CD4-positive, alpha-beta T cell treated with Interleukin-4 for 4 hours (primary cell): Measurements from ENCODE around the gene B9D1.

Source experiments
- DNase-seq: peaks from one replicate; pipeline ENCODE4 v3.0.0-alpha.2; 2020

The B9D1 gene

DNA sequence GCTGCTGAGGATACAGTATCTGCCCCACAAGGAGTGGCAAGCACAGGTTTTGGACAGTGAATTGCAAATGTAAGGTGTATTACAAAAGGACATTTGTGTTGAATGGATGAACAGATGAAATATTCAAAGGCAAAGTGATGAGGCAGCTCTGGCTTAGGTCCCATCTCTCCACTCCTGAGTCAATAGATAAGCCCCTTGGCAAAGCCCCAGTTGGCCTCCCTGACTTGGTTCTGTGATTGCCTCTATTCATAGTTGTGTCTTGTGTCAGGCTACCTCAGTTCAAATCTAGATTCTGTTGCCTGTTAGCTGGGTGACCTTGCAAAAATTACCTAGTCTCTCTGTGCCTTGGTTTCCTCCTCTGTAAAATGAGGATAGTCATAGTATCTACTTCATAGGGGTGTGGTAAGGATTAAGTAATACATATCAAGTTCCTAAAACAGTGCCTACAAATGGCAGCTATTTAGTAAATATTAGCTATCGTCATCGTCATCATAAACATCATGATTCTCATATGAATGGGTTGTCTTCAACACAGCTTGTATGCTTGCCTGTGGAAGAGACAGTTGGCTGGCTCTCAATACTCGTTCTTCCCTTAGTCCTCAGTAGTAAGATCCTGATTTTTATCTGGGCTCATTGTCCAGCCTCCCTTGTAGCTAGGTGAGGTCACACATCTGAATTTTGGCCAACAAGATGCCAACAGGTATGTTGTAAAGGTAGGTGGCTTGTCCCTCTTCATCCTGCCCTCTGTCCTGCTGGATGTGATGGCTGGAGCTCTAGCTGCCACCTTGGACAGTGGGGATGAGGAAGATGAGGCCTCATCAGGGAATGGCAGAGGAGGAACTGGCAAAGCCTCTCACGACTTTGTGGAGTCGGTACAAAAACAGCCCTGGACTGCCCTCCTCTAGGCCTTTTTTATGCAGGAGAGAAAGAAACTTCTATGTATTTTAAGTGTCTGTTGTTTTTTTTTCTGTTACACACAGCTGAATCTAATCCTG lies 26.6 kb upstream of the B9D1 start:
- no peak for DNase-seq

DNA sequence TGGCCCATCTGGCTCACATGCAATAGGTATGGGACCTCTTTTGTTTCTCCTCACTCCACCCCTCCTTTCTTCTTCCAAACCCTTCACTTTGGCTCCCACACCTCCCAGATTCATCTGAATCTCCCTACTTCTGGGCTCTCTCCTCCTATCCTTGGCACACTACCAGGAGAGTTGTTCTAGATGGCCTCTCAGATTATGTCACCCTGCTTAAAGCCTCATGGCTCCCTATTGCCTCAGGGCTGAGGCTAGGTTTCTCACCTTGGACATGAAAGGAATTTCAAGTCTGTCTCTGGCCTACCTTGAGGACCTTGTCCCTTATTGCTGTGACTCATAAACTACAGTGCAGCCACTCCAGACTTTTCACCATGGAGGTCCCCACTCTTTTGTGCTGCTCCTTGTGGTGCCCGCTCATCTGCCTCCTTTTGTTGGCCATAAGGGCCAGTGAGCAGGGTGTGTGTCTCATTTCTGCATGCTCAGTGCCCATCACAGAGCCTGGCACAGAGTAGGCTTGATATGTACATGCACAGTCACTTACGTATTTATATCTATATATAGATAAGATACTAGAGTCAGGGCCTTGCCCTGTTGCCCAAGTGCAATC lies 25.5 kb upstream of the B9D1 start:
- DNase-seq = no peak

DNA sequence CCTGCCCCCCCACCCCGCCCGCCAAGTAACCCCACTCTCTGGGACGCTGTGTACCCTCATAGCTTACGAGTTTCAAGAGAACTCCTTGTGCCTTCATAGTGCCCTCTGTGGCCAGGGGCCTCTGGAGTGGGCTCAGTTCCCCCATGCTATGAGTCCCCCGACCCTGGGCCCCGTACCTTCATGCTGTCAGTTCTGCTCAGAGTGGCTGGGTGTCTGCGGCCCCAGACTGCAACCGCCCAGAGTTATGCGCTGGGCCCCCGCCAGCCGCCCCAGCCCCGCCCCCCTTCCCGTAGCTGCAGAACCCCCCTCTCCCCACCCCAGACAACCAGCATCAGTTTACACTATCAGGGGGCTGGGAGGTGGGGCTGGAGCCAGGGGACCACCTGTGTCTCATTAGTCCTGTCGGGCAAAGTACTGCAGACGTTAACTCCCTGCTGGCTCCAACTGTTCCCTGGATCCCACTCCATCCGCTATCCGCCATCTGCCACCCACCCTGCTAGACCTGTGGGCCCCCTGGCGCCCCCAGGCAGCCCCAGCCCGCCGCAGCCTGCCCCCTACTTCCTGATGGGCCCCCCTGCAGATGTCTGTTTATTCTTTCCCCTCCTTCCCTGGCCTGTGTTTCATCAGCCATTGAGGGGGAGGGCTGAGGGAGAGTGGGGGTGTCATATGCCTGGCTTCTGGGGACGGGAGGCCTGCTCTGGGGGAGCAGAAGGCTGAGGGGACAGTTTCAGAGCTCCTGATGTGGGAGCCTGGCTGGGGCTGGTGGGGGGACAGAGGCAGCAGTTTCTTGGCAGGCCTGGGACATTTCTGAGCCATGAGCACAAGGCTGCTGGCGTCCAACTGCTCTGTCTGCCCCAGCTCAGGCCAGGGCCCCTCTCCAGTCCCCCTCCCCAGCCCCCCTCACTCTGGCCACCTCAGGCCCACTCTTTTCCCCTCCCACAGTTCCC lies 24.7 kb upstream of the B9D1 start, which contains the start of gene MFAP4:
Gene MFAP4 (minus strand): TSS at position 217 of the 947 bp plus-strand sequence. CDS start 35 bp downstream, at position 182.
- DNase-seq = no peak

DNA sequence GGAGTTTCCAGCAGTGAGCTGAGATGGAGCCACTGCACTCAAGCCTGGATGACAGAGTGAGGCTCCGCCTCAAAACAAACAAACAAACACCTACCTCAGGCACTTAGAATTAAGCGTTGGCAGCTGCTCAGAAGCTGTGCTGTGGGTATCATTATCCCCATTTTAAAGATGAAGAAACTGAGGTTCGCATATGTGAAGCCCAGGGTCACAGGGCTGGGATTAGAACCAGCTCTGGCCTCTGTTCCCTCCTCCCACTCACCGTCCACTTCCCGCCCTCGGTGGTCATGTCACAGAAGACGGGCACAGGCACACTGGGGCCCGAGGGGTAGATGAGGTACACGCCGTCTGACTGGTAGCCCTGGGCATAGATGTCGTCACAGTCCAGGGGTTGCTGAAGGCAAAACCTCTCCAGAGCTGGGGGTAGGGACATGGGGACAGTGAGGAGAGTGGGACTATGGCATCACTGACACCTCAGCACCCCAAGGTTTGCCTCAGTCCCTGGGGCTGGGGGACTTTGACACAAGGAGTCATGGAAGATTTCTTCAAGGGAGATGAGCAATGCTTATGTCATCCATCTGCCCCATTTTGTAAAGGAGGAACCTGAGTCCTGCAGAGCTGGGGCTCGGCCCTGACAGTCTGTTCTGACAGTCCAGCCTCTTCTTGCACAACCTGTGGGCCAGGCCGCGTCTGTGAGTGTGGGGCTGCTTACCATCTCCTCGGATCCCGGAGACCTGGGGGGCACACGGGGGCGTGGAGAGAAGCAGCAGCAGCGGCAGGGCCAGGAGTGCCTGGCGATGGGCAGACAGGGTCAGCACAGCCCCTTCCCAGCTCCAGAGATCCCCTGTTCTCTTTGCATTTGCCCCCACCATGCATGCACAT lies 23.8 kb upstream of the B9D1 start:
- no peak for DNase-seq

DNA sequence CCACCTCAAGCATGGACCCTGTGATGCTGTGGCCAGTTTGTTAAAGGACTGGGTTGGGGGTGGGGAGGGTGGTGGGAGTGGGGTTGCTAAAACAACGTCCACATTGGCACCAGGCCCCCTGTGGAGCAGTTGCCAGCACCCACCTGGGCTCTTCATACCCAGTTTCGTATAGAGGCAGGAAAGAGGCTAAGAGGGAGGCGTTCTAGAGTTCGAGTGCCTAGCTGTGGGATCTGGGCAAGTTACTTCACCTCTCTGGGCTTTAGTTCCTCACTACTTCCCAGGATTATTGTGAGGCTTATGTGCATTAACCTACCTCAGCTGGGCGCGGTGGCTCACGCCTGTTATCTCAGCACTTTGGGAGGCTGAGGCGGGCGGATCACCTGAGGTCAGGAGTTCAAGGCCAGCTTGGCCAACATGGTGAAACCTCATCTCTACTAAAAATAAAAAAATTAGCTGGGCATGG lies 23.0 kb upstream of the B9D1 start:
- DNase-seq = no peak

DNA sequence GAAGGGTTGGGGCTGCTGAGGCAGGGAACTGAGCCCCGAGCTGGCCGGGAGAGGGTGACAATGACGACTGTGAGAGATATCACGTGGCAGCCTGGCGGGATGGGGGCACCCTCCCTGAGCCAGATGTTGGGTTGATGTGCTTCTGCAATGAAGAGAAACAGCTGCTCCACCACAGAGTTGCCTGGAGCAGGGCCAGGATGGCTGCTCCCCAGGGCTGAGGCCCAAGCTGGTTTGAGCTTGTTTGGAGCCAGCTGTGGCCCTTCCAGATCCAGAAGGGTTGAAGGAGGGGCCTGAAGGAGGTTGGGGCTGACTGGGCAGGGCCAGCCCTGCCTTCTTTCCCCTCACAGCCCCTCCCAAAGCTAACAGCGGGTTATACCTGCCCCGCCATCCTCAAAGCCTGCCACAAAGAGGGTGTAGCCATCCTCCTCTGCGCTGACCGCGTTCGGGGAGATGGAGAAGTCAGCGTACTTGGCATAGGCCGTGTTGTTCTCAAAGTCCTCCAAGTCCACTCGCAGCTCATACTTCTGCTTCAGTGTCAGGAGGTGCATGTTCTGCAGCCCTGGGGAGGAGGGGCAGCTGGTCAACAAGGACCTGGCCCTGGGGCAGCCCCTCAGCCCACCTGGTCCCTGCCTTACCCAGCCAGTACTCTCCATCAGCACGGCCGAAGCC lies 22.3 kb upstream of the B9D1 start:
- no peak for DNase-seq

DNA sequence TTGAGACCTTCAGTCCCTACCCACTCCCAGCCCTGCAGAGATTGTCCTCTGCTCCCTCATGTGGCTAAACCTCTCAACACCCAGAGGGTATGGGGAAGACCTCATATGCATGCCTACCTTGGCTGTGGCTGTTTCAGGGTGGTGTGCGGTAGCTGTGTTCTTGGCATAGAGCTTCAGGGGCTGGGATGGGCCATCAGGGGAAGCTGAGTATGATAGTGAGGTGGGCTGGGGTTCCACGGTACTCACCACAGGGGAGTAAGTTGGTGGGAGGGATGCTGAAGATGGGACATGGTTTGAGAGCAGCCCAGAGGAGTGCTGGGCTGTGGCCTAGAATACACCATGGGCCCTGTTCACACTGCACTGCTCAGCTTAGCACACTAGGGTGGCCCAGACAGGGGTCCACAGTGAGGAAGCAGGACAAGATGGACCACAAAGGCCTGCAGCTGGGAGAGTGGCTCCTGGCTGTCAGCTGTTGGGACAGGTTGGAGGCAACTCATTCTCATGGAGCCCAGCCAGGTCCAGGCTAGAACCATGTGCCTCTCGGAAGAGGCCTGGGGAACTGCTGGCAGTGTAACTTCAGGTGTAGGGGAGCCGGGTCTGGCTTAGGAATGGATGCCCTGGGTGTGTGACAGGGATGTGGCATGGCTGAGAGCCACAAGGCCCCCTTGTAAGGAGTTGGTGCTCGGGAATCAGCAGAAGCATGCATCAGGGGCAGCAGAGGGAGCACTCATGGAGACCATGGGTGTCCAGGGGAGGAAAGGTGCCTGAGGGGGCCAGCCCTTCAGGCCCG lies 21.4 kb upstream of the B9D1 start:
- DNase-seq = no peak

DNA sequence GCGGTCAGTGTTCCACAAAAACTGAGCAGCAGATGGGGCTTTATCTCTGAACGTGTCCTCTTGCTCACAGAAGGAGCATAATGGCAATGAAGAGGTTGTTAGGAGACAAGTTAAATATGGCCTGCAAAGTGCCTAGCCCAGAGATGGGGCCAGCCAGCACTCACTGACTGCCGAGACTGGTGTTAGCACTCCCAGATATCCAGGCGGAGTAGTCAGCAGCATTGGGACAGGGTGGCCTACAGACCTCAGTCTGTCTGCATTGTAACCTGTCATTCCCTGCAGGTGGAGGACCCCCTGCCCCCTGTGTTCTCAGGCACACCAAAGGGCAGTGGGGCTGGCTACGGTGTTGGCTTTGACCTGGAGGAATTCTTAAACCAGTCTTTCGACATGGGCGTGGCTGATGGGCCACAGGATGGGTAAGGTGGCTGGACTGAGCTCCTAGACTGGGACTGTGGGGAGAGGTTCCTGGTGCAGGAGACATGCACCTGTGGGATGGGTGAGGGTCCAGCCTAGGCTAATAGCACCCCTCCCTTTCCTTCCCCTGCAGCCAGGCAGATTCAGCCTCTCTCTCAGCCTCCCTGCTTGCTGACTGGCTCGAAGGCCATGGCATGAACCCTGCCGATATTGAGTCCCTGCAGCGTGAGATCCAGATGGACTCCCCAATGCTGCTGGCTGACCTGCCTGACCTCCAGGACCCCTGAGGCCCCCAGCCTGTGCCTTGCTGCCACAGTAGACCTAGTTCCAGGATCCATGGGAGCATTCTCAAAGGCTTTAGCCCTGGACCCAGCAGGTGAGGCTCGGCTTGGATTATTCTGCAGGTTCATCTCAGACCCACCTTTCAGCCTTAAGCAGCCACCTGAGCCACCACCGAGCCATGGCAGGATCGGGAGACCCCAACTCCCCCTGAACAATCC lies 20.3 kb upstream of the B9D1 start:
- DNase-seq = no peak

DNA sequence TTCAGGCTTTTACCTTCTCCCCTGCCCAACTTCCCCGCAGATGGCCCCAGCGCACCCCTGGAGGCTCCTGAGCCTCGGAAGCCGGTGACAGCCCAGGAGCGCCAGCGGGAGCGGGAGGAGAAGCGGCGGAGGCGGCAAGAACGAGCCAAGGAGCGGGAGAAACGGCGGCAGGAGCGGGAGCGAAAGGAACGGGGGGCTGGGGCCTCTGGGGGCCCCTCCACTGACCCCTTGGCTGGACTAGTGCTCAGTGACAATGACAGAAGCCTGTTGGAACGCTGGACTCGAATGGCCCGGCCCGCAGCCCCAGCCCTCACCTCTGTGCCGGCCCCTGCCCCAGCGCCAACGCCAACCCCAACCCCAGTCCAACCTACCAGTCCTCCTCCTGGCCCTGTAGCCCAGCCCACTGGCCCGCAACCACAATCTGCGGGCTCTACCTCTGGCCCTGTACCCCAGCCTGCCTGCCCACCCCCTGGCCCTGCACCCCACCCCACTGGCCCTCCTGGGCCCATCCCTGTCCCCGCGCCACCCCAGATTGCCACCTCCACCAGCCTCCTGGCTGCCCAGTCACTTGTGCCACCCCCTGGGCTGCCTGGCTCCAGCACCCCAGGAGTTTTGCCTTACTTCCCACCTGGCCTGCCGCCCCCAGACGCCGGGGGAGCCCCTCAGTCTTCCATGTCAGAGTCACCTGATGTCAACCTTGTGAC lies 19.4 kb upstream of the B9D1 start:
- DNase-seq = no peak

DNA sequence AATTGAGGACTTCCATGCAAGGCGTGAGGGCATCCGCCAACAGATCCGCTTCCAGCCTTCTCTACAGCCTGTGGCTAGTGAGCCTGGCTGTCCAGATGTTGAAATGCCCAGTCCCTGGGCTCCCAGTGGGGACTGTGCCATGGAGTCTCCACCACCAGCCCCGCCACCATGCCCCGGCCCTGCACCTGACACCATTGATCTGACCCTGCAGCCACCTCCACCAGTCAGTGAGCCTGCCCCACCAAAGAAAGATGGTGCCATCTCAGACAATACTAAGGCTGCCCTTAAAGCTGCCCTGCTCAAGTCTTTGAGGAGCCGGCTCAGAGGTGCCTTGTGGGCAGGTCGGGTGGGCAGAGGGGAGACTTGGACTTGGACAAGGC lies 18.8 kb upstream of the B9D1 start:
- DNase-seq = no peak

DNA sequence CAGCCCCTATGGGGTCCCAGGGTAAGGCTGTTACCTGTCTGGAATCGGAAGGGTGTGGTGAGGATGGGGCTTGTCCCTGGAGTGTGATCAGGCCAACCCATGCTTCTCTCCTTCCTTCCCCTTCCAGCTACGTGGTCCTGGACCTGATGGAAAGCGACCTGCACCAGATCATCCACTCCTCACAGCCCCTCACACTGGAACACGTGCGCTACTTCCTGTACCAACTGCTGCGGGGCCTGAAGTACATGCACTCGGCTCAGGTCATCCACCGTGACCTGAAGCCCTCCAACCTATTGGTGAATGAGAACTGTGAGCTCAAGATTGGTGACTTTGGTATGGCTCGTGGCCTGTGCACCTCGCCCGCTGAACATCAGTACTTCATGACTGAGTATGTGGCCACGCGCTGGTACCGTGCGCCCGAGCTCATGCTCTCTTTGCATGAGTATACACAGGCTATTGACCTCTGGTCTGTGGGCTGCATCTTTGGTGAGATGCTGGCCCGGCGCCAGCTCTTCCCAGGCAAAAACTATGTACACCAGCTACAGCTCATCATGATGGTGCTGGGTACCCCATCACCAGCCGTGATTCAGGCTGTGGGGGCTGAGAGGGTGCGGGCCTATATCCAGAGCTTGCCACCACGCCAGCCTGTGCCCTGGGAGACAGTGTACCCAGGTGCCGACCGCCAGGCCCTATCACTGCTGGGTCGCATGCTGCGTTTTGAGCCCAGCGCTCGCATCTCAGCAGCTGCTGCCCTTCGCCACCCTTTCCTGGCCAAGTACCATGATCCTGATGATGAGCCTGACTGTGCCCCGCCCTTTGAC lies 18.2 kb upstream of the B9D1 start:
- DNase-seq = no peak

DNA sequence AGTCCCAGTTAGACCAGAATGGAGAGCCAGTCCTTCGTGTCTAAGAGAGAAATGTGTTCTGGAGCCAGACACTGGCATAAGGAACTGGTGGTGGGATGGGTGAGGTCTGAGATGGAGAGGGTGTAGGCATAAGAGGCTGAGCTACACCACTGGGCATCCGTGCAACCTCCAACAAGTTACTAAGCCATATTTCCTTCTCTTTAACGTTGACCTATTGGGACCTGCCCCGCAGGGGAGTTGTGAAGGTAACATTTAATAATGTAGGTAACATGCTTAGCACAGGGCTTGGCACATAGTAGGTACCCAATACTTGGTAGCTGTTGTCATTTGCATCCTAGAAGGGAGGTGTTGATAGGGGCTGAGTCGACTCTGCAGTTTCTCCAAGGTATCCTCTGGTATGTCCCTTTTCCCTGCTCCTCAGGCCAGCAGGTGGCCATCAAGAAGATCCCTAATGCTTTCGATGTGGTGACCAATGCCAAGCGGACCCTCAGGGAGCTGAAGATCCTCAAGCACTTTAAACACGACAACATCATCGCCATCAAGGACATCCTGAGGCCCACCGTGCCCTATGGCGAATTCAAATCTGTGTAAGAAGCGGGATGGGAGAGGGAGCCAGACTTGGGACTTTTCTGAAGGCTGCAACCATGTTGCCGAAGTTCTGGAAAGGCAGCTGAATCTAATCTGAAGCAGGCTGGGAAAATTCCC lies 17.0 kb upstream of the B9D1 start:
- no peak for DNase-seq

DNA sequence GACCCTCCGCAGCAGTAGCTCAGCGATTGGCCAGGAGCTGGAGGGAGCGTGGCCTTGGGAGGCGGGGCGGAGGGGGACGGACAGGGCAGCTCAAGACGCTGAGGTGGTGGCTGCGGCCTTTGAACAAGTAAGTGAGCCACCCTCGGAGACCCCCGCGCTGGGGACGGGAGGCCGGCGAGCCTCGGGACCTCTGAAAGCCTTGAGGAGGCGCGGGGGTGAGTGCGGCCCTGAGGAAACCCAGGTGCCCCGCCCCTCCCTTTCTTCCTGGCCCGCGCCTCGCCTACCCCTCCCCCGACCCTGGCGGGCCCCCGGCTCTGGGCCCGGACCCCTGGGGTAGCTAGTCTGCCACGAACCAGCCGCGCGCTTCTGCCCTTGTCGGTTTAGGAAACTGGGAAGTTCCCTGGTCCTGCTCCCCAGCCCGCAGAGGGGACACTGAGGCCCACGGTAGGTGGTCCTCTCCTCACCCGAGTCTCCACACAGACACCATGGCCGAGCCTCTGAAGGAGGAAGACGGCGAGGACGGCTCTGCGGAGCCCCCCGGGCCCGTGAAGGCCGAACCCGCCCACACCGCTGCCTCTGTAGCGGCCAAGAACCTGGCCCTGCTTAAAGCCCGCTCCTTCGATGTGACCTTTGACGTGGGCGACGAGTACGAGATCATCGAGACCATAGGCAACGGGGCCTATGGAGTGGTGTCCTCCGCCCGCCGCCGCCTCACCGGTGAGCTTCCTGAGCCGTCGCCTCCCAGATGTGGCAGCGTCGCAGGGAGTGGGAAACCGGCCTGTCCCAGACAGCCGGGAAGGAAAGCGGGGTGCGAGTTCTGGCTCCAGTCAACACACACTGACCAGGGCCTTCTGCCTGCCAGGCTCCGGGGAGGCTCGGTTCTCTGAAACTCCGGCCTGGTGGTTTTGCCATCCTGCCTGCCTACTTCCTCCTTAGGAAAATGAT lies 16.2 kb upstream of the B9D1 start, which contains the start of gene MAPK7:
Gene MAPK7 (plus strand): TSS at position 83 of the 945 bp plus-strand sequence. CDS start 403 bp downstream, at position 486.
- DNase-seq = no peak

DNA sequence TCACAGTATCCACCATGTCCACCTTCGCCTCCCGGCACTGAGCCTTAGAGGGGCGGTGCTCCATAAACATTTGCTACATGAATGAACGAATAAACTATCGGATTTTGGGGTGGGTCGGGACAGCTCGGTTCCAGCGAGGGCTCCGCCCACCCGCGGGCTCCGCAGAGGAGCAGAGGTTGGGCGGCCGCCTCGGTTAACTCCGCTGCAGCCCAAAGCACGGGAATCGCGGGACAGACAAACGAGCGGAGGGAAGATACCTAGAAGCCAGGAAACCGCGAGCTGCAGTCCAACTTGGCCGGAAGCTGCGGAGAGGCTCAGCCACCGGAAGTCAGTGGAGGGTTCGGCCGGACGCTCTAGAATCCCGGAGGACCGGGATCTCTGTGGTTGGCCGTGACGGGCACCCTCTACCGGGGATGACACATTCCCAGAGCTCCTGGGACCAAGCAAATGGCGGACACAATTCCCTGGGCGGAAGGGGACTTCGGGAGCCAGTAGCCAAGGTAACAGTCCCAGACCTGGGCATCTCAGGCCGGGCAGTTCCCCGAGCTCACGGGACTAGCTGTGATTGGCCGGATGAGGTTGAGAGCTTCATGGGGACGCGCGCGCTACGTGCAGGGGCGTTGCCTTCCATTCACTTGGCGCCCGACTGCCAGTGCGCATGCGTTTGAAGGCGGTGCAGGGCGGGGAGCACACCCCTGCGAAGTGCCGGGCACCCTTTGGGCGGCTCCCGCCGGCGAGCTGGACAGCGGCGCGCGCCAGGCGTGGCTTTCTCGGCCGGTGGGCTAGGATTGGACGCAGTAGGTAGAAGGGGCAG lies 15.3 kb upstream of the B9D1 start:
- DNase-seq = peak; percentile 98

DNA sequence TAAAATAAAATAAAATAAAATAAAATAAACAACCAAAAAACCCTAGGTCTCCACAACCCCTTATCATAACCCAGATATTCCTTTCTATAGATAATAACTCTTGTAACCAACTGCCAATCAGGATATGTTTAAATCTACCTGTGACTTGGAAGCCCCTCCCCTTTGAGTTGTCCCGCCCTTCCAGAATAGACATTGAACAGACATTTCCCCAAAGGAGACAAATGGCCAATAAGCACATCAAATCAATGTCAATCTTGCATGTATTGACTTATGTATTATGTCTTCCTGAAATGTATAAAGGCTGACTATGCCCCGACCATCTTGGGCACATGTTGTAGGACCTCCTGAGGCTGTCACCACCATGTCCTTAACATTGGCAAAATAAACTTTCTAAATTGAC lies 14.3 kb upstream of the B9D1 start:
- no peak for DNase-seq
